Testis (tissue), 2 donors: ENCODE results near the gene CMTM1.

Experiments used
- CTCF ChIP-seq, 3 experiments: fragments of 450-650 bp in 2 of 3; fragments of 200-600 bp in 1 of 3; sonication (generic) in 1 of 3; IDR thresholded peaks; one replicate each; pipeline ENCODE4 v1.5.1; 2016 to 2019; ENCODE audit warnings: antibody characterized with exemption in 3 of 3, mild to moderate bottlenecking in 2 of 3, moderate library complexity in 1 of 3
- POLR2A ChIP-seq: fragments of 450-650 bp; IDR thresholded peaks from one replicate; pipeline ENCODE4 v1.6.1; 2017; ENCODE audit warnings: antibody characterized with exemption, mild to moderate bottlenecking, moderate library complexity

GRCh38 chr16:66592241-66592640 lies 26.0 kb downstream of the CMTM1 start:
- no peak for TF ChIP-seq CTCF (IDR thresholded peaks at IDR 0.05)
- no peak for TF ChIP-seq POLR2A
